HAP-1 (cell line): ENCODE results near the gene BSDC1.

Source experiments
- DNase-seq, 2 experiments: peaks; one replicate each; pipeline ENCODE4 v3.0.0-alpha.2; 2016 to 2020; ENCODE audit warnings: low spot score in 2 of 2
- H3K27me3 ChIP-seq: fragments of 250-450 bp; sonication (Bioruptor Pico); 2 replicates; pipeline ENCODE4 v1.5.1; 2020; ENCODE audit warnings: low read depth, mild to moderate bottlenecking, moderate library complexity
- H3K36me3 ChIP-seq: fragments of 250-450 bp; sonication (Bioruptor Pico); replicated peaks from 2 replicates; pipeline ENCODE4 v1.5.1; 2020; ENCODE audit warnings: mild to moderate bottlenecking
- H3K4me1 ChIP-seq: fragments of 250-450 bp; sonication (Bioruptor Pico); 2 replicates; pipeline ENCODE4 v1.5.1; 2020; ENCODE audit warnings: mild to moderate bottlenecking
- H3K4me3 ChIP-seq: fragments of 250-450 bp; sonication (Bioruptor Pico); 2 replicates; pipeline ENCODE4 v1.5.1; 2020; ENCODE audit warnings: mild to moderate bottlenecking, moderate library complexity
- H3K9me3 ChIP-seq: fragments of 250-450 bp; sonication (Bioruptor Pico); 2 replicates; pipeline ENCODE4 v1.5.1; 2020; ENCODE audit warnings: mild to moderate bottlenecking, moderate library complexity
- in situ Hi-C: fragments of 300-500 bp; cut with MboI; formaldehyde crosslinking; loops from 3 replicates; pipeline ENCODE4 v1.14.3; 2020; ENCODE audit warnings: low sequenced_read_pairs, inconsistent platforms, mixed read lengths

BSDC1 gene

DNA sequence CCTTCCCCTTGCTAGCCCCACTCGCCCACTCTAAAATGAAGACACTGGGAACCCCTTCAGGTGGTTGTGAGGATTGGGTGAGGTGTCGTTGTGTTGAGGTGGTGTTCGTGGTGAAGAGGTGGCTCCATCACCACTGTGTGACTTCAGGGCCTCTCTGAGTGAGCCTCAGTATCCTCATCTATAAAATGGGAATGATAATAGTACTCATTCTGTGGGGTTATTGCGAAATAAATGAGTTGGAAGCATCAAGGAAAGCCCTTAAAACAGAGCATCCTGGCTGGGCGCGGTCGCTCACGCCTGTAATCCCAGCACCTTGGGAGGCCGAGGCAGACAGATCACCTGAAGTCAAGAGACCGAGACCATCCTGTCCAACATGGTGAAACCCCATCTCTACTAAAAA lies 51.5 kb downstream of the BSDC1 start:
- DNase-seq, result no peak
- H3K9me3 ChIP-seq, result no peaks in the 10 kb centered on the region
- H3K36me3 ChIP-seq, result no peaks in the 10 kb centered on the region
- in situ Hi-C loops, result no loop called here
- no peak overlapping the region for H3K4me3 ChIP-seq
- no peaks in the 10 kb centered on the region for H3K4me1 ChIP-seq
- no peaks in the 10 kb centered on the region for H3K27me3 ChIP-seq

DNA sequence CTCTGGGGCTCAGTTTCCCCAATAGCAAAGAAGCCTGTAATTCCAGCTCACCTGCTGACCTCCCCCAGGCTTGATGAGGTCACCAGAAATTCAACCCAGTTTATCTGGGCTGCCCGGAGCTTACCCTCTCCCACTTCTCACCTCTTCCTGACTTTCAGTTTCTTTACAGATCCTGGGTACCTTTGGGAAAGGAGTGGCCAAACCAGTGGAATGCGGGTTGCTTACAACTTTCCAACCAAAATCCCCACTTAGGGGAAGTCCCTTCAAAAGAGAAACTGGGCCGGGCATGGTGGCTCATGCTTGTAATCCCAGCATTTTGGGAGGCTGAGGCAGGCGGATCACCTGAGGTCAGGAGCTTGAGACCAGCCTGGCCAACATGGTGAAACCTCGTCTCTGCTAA lies 52.3 kb downstream of the BSDC1 start:
- DNase-seq, result no peak
- Histone ChIP-seq H3K4me1 (no peaks in the 10 kb centered on the region), H3K4me3 (no peak overlapping the region), H3K27me3 (no peaks in the 10 kb centered on the region), H3K36me3 (no peaks in the 10 kb centered on the region), H3K9me3 (no peaks in the 10 kb centered on the region)
- in situ Hi-C loops, result no loop called here

DNA sequence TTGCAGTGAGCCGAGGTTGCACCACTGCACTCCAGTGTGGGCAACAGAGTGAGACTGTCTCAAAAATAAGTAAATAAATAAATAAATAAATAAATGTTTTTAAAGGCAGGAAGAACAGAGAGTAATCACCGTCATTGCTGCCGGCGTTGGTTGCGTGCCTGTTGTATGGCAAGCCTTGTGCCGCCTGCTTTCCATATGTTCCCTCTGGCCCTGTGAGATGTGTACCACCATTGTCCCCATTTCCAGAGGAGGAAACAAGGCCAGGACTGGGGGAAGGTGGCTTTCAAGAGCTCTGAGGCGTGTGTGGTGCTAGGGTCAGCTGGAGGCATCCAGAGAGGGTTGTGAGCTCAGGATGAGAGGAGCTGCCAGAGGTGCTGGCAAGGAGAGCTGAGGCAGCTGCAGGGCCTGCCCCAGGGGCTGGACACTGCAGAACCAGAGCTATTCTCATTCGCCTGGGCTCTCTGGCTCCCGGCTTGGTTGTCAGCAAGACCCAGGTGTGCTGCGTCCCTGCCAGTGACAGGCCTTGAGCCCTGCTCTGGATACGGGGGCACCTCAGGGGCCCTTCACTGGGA lies 53.0 kb downstream of the BSDC1 start:
- in situ Hi-C loops, result no loop called here
- H3K4me1 ChIP-seq, result peaks cover 3% of the 10 kb centered on the region; the same call in 1 of the 2 replicates
- H3K36me3 ChIP-seq, result no peaks in the 10 kb centered on the region
- H3K27me3 ChIP-seq, result no peaks in the 10 kb centered on the region
- no peaks in the 10 kb centered on the region for H3K9me3 ChIP-seq
- H3K4me3 ChIP-seq, result no peak overlapping the region
- DNase-seq, result no peak

DNA sequence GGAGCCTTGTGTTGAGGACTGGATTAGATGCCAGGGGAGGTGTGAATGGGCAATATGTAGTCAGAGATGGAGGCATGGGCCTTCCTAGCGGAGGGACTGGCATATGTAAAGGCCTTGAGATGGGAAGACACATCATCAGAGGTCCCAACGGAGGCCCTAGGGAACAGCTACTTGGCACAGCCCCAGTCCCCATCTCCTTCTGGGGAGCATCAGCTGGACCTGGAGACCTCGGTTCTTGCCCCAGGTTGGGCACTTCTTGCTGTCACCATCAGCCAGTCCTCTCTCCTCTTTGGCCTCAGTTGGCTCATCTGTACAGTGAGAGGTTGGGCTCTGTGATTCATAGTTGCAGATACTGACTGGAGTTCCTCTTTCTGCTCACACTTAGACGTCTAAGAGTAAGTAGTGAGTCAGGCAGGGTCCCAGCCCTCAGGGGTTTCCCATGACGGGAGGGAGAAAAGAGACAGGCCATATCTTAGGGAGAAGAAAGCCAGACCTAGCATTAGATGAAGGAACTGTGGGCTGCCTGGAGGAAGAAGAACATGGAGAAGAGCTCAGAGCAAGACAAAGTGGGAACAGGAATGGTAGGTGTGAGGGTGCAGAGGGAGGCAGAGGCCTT lies 54.8 kb downstream of the BSDC1 start:
- Histone ChIP-seq H3K36me3 (peaks cover 7% of the 10 kb centered on the region), H3K4me1 (peaks cover 7% of the 10 kb centered on the region), H3K4me3 (no peak overlapping the region), H3K9me3 (no peaks in the 10 kb centered on the region), H3K27me3 (no peaks in the 10 kb centered on the region)
- no peak for DNase-seq
- in situ Hi-C loops, result no loop called here

DNA sequence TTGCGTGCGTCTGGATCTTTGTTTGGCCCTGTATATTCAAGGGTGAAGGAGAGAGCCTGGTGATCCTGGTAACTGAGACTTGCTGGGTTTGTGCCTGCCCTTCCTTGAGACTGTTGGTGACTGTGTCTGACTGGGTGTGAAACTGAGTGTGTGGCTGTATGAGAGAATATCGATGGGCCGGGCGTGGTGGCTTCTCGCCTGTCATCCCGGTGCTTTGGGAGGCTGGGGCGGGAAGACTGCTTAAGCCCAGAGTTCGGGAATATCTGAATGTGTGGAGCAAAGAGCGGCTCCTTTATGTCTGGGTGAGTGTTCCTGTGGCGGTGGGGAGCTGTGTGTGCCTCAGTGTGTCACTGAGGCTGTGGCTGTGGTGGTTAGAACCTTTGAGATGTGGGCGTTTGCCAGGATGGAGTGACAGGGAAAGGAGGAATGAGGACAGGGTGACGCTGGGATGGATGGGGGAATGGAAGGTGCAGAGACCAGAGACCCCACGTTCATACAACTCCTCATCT lies 55.5 kb downstream of the BSDC1 start:
- no peaks in the 10 kb centered on the region for H3K9me3 ChIP-seq
- no peak for DNase-seq
- H3K4me3 ChIP-seq, result no peak overlapping the region
- peaks cover 12% of the 10 kb centered on the region for H3K4me1 ChIP-seq
- H3K27me3 ChIP-seq, result no peaks in the 10 kb centered on the region
- in situ Hi-C loops, result no loop called here
- peaks cover 15% of the 10 kb centered on the region for H3K36me3 ChIP-seq

DNA sequence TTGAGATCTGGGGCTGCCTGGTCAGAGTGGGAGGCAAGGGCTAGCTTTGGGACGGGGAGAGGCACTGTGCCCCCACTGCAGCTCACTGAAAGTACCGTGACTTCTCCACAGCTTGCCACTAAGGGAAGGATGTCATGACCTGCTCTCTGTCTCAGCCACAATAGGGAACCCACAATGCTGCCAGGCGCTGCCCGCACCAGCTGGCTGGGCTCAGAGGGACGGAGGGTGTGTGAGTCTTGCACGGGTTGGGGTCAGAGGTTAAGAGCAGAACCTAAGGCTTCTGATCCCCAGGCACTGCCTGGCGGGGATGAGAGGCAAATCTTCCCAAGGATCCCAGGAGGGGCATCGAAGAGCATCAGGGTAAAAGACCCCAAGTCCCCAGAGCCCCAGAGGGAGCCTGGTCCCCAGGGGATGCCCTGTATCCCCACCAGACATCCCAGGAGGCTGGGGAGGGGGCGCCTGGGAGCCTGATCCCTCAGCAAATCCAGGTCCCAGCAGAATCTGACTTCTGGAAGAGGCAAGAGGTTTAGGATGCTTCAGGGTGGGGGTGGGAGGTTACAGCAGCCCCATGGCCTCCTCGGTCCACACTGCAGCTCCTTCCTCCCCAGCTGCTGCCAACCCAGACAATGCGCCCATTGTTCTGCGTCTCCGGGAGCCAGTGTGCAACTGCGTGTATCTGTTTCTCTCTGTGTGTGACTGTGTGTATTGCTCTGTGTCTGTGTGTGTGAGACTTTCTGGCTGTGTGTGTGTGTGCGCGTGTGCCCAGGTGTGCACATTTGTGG lies 56.2 kb downstream of the BSDC1 start:
- H3K4me3 ChIP-seq, result no peak overlapping the region
- peaks cover 22% of the 10 kb centered on the region for H3K36me3 ChIP-seq
- DNase-seq, result no peak
- no peaks in the 10 kb centered on the region for H3K9me3 ChIP-seq
- in situ Hi-C loops, result no loop called here
- peaks cover 12% of the 10 kb centered on the region for H3K4me1 ChIP-seq
- no peaks in the 10 kb centered on the region for H3K27me3 ChIP-seq

DNA sequence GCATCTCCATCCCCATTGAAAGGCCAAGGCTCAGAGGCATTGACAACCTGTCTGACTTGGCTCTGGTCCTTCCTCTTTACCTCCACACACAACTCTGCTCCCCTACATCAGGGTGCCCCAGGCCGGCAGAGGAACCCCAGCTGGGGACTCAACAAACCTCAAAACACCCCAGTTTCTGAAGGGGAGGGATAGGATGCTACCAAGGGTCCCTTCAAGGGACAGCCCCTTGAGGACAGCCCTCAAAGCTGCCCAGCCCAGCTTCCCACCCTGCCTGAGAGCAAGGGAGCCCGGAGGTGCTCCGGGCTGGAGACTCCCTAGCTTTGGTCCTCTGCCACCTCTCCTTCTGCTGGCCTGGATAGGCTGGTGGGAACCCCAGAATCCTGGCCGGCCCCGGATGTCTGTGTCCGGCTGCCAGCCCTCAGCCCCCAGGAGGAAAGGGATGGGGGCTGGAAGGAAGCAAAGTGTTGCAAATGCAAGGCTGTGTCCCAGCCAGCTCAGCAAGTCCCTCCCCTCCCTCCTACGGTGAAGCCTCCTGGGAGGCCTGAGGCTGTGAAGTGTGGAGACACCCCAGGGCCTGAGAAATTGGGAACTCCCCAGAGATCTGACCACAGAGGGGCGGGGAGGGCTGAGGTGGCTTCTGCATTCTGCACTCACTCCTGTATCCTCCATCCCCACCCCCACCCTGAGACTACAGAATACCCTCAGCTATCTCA lies 57.1 kb downstream of the BSDC1 start:
- H3K27me3 ChIP-seq, result no peaks in the 10 kb centered on the region
- no peak for DNase-seq
- H3K4me1 ChIP-seq, result peaks cover 12% of the 10 kb centered on the region
- H3K9me3 ChIP-seq, result no peaks in the 10 kb centered on the region
- peaks cover 31% of the 10 kb centered on the region for H3K36me3 ChIP-seq
- H3K4me3 ChIP-seq, result no peak overlapping the region
- in situ Hi-C loops, result no loop called here

DNA sequence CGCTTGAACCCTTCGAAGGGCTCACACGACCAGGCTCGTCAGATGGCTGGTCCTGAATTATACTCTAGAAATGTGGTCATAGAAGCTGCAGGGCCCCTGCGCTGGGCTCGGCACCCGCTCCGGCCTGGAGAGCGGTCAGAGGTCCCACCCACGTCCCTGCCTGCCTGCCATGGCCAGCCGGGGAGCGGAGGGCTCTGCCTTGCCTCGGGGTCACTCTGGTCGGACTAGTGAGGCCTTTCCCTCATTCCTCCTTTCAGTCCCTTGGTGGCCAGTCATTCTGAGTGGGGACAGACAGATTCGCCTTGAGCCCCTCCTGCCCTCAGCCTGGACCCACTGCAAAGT lies 57.7 kb downstream of the BSDC1 start:
- in situ Hi-C loops, result no loop called here
- Histone ChIP-seq H3K4me3 (peak overlapping the region; percentile 66), H3K9me3 (no peaks in the 10 kb centered on the region), H3K36me3 (peaks cover 37% of the 10 kb centered on the region), H3K27me3 (no peaks in the 10 kb centered on the region), H3K4me1 (peaks cover 12% of the 10 kb centered on the region)
- DNase-seq, result no peak

DNA sequence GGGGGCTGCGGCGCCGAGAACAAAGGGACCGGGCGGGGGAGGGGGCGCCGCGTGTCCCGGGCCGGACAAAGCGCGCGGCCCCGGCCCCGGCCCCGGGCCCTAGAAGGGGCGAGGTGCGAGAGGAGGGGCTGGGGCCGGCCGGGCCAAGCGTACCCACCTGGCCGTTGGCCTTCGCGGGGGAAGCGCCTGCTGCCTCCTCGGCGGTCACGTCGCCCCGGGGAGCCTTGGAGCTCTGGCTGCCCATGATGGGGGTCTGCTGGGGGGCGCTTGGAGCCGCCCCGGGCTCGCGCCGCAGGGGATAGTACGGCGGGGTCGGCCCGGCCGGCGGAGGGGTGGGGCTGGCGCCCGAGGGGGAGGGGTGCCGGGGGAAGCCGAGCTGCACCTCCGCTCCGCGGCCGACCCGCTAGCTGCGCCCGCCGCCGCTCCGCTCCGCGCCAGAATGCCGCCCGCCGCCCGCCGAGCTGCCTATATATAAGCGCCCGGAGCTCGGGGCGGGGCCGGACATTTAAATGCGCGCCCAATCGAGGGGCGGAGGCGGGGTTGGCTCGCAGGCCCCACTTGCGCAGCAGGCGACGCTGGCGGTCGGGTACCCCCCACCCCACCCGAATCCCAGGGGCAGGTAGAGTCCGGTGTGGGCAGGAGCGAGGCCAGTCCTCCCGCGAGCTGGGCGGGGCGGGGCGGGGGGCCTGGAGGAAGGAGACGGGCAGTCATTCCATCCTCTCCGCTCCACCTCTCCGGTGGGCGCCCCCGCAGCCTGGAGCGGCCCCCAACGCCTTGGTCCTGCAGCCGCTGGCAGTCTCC lies 58.3 kb downstream of the BSDC1 start, which contains the start of gene MARCKSL1:
MARCKSL1 (minus strand) TSS at position 444 of the 801 bp plus-strand sequence; CDS start at position 244, 200 bp downstream.
- Histone ChIP-seq H3K4me1 (peaks cover 12% of the 10 kb centered on the region), H3K36me3 (peaks cover 42% of the 10 kb centered on the region), H3K27me3 (no peaks in the 10 kb centered on the region), H3K9me3 (no peaks in the 10 kb centered on the region), H3K4me3 (peak within 1 kb of the TSS; percentile 66)
- in situ Hi-C loops, result no loop called here
- peak; percentile 65 to 88 for DNase-seq

DNA sequence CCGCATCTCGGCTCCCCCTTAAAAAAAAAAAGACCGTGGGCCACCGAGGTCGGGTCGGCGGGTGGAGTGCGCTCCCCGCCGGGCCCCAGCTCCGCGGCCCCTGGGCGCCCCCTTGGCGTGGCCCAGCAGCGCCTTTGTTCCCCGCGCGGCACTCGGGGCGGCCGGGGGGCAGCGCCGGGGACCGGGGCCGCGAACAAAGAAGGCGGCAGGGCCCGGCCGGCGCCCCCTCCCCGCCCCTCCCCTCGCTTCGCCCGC lies 58.8 kb downstream of the BSDC1 start:
- Histone ChIP-seq H3K36me3 (peaks cover 48% of the 10 kb centered on the region), H3K4me3 (peak overlapping the region; percentile 66), H3K4me1 (peaks cover 12% of the 10 kb centered on the region), H3K9me3 (no peaks in the 10 kb centered on the region), H3K27me3 (no peaks in the 10 kb centered on the region)
- no peak for DNase-seq
- in situ Hi-C loops, result no loop called here

DNA sequence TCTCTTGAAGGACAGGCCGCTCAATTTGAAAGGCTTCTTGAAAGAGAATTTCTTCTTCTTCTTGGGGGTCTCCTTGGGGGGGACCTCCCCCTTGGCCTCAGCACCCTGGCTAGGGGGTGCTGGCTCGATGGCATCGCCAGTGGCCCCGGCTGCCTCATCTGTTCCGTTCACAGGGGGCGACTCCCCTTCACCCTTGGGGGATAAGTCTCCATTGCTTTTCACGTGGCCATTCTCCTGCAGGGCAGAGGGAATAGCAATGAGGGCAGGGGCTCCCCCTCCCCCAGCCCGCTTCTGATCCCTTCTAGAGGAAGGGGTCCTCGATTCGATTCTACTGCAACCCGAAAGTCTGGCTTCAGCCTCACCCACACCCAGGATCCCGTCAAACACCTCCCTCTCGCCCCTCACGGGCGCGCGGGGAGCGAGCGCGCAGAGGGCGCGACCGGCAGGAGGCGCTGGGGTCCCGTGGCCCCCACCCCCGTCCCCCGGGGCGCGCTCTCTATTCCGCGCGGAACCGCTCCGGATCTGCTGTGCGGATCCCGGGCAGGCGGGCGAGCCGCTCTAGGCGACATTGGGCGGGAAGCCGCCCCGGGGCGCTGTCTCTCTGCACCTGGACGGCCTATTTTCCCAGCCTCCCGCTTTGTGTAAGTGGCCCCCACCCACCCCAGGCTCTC lies 59.2 kb downstream of the BSDC1 start:
- DNase-seq, result peak in 1 of 2 experiments; percentile 69

DNA sequence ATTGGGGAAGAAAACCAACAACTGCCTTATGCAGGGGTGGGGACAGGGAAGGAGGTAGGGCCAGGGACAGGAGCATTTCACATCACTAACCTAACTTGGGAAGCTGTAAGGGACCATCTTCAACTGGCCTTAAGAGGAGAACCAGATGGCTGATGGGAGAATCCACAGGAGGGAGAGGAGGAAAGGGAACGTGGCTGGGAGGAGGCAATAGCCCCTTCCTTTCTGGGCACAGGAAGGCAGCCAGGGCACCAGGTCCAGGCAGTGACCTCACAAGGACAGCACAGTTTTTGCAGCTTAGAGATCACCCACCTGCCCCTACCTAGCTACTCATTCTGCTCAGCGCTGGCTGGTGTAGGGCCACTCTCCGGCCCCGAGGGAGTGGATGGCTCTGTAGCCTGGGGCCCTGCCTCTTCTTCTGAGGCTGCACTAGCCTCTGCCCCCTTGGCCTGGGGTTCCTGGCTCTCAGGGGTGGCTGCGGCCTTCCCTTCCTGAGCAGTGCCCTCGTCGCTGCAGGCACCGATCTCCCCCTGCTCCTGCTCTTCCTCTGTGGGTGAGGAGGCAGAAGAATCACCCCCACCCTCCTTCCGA lies 59.9 kb downstream of the BSDC1 start:
- H3K36me3 ChIP-seq, result peaks cover 59% of the 10 kb centered on the region

More for the DNA sequence above, 59.2 kb downstream of the BSDC1 start:
- peak overlapping the region; percentile 66 for H3K4me3 ChIP-seq
- H3K36me3 ChIP-seq, result peaks cover 52% of the 10 kb centered on the region
- no peaks in the 10 kb centered on the region for H3K9me3 ChIP-seq
- H3K4me1 ChIP-seq, result peaks cover 12% of the 10 kb centered on the region
- H3K27me3 ChIP-seq, result no peaks in the 10 kb centered on the region
- in situ Hi-C loops, result no loop called here

More for the DNA sequence above, 59.9 kb downstream of the BSDC1 start:
- Histone ChIP-seq H3K27me3 (no peaks in the 10 kb centered on the region), H3K9me3 (no peaks in the 10 kb centered on the region), H3K4me1 (peaks cover 12% of the 10 kb centered on the region), H3K4me3 (peak overlapping the region; percentile 66)
- DNase-seq, result peak in 1 of 2 experiments; percentile 42
- in situ Hi-C loops, result no loop called here
